CD1c-positive myeloid dendritic cell (primary cell): ENCODE data around the gene CNTN2.
A peak's percentile ranks its signal among the peaks of the same experiment; 100 is the strongest.

Source experiments
- DNase-seq: peaks from one replicate; pipeline ENCODE4 v3.0.0-alpha.2; 2016; ENCODE audit errors: extremely low spot score

The CNTN2 gene

DNA sequence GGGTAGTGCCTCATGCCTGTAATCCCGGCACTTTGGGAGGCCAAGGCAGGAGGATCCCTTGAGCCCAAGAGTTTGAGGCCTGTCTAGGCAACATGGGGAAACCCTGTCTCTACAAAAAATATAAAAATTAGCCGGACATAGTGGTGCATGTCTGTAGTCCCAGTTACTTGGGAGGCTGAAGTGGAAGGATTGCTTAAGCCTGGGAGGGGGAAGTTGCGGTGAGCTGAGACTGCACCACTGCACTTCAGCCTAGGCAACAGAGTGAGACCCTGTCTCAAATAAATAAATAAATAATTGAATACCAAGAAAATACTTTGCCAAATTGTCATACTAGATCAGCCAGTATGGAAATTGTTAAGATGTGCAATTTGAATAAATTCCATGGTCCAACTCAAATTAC lies 84.6 kb downstream of the CNTN2 start:
- DNase-seq: peak; percentile 20
